HG02798 (cell line): ENCODE data around the gene SARDH.

Experiments
- ATAC-seq: cut with Tn5 transposase; IDR thresholded peaks from one replicate; pipeline ENCODE4 v1.9.1; 2021; ENCODE audit warnings: mild to moderate bottlenecking; ENCODE audit not compliant: unreplicated experiment, poor library complexity

Gene SARDH

DNA sequence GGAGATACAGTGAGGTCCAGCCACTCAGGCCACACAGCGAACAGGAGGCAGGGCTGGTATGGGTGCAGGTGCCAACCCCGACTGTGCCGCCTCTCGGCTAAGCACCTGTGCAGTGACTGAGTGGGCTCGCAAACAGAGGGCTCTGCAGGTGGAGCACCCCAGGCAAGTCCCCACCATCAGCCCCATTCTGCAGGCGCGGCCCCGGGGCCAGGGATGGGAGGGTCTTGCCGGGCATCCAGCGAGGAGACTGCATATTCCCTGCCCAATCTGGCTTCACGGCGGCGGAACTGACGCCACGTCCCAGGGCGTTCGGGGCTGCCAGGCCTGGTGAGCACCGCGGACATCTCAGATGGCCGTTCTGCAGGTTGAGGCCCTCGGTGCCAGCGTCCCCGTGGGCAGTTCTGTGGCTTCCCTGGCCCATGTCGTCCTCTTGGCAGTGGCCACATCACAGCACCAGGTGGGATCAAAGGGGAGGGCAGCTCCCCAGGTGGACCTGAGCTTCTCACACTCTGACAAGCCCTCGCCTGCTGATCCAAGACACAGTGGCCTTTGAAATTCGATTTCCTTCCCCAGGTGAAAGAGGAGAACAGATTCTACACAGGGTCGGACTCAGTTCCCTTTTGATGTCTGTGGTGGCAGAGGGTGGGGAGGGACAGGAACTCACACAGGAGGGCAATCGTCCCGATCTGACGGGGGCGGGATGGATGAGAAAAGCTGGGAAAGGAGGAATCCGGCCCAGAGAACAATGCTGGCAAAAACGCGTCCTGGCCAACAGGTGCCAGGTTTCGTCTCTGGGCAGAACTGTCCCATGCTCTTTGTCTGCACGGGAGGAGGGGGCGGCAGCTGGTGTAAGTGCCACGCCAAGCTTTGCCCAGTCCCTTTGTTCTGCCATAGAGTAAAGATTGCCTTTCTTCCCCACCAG, 83.2 kb downstream of the SARDH start:
- no peak for ATAC-seq

- no peak for ATAC-seq
Observed at GRCh38 chr9:133653638-133654037, 84.5 kb downstream of the SARDH start.

- ATAC-seq = no peak
Observed at GRCh38 chr9:133650026-133650425, 88.1 kb downstream of the SARDH start.

DNA sequence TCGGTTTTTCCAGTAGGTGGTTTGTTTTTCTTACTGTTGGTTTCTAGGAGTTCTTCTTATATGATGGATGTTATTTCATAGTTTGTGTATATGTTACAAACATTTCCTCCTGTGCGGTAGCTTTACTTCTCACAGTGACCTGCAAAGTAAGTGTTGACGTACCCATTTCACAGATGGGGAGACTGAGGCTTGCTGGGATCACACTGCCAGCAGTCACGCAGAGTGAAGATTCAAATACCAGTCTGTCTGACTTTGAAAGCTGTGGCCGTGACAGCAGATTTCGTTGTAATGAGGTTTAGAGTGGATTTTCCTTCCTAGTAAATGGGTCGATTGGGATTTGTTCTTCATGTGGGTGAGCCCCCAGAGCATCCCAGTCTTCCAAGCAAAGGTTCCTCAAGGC, 89.0 kb downstream of the SARDH start:
- ATAC-seq = no peak

- no peak for ATAC-seq
Observed at GRCh38 chr9:133647765-133648469, 90.2 kb downstream of the SARDH start.

DNA sequence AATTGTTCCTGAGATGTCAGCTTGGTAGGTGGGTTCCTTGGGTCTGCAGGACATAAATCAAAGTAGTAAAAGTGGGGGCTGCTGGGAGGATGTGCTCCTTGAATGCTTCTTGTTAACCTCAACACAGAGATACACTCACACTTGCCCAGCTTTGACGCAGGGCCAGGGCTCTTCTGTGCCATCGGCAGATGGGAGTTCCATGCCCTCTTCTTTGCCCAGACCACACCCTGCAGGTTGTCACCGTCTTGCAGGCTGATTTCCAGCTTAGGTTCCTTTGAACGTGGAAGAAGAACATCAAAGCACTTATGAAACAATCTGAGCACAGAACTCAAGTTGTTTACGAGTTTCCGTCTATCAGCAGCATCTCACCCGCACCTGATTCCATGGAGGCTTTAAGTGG, 91.0 kb downstream of the SARDH start:
- no peak for ATAC-seq

DNA sequence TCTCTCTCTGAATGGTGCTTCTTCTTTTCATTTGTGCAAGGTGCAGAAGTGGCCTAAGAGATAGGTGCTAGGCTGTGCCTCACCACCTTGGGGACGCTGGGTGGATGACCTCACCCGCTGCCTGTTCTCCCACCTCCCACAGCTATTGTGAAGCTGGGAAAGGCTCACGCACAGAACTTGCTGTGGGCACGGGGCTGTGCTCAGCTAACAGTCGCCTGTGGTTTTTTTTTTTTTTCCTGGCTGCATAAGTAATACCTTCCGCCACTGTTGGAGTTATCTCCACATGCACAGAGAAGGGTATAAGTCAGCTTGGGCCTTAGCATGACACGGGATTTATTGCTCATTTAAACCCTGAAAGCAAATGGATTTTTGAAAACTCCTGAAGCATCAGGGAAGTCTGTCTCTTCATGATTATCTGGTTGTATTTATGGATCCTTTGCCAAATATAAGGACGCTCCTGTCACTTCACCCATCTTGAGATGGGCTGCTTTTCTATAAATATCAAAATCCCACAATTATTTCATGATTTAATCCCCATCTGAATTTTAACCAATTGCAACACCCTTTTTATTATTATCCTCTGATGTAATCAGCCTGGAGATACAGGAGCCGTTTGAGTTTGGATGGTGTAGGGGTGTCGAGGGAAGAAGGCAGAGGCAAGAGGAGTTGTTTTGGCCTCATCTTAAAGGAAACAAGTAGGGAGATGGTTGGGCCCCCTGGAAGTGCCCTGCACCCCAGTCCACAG, 93.0 kb downstream of the SARDH start:
- no peak for ATAC-seq

- ATAC-seq = no peak
Observed at GRCh38 chr9:133643978-133644760, 94.0 kb downstream of the SARDH start.

DNA sequence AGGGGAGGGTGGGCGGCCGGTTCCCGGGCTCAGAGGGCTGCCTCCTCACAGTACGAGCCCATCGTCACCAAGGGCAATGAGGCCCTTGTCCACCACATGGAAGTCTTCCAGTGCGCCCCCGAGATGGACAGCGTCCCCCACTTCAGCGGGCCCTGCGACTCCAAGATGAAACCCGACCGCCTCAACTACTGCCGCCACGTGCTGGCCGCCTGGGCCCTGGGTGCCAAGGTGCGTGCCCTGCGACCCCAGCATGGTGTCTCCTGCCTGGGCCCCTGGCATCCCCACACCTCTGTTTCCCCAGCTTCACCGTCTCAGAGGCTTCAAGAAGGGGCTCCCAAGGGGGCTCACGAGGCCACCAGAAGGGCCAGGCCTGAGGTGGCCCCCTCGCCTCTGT, 94.8 kb downstream of the SARDH start:
- ATAC-seq = no peak

DNA sequence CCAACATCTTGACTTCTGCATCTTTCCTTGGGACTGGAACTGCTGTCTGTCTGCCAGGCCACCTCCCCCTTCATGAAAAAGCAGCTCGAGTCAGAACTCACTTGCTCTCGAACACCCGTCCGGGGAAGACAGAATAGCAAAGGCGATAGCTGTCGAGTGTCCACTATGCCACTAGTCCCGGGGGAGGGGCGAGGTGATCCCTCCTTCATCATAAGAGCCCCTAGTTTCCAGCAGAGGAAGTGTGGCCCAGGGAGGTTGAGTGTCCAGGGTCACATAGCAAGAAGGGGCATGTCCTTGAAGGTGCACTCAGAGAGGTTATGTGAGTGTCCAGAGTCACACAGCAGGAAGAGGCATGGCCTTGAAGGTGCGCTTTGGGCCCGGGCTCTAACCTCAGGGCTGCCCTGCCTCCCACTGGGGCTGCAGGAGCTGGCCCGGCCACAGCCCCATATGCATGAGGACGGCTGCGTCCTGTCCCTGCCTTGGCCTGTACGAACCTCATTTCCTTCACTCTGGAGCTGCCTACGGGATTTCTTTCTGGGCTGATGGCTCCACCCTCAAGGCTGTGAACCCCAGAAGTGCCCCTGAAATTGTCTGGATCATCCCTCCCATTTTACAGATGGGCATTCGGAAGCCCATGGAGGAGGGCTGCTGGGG, 95.3 kb downstream of the SARDH start:
- ATAC-seq = no peak

DNA sequence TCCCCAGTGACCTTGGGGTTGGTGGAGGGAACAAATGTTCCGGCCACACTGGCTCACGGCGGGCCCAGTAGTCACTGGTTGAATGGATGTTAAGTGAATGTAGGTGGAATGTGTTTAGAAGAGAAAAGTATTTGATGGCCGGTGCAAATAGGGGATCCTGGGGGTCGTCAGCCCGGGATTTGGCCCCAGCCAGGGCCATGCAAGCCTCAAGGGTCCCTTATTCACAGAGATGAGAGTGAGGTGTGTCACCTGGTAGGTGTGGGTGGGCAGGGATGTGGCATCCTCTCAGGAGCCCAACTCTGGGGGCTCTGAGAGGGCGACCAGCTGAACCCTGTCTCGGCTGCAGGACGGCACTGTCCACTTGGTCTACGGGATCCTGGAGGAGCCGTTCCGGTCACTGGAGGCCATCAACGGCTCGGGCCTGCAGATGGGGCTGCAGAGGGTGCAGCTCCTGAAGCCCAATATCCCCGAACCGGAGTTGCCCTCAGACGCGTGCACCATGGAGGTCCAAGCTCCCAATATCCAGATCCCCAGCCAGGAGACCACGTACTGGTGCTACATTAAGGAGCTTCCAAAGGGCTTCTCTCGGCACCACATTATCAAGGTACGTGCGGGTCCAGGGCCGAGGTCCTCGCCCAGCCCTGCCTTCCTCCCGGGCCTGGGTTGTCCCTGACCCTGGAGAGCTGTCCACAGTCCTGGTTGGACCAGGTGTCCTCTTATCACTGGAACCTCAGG, 96.1 kb downstream of the SARDH start:
- no peak for ATAC-seq

DNA sequence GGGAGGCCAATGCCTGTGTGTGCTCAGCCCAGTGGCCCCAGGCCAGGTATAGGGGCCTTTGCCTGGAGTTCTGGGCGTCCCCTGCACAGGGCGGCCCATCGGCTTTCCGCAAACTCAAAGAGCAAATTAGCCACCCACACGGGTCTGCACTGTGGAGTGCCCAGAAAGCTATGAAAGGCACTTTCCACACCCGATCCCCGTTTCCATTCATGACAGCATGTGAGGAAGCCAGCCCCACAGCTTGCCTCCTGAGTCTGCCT, 96.8 kb downstream of the SARDH start:
- no peak for ATAC-seq

GRCh38 chr9:133640580-133641395, 97.4 kb downstream of the SARDH start:
- ATAC-seq = no peak

GRCh38 chr9:133640160-133640559, 98.0 kb downstream of the SARDH start:
- ATAC-seq = no peak

DNA sequence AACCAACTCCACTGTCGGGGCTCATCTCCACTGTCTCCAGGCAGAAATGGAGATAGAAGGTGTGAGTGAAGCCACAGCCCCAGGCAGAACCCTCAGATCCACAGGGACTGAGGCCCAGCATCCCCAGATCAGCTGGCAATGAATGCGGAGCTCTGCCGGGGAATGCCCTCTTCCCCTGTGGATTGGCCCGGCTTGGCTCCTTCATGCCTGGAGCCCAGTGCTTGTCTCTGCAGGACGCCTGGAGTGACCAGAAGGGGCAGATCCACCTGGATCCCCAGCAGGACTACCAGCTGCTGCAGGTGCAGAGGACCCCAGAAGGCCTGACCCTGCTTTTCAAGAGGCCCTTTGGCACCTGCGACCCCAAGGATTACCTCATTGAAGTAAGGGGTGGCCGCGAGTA, 98.5 kb downstream of the SARDH start:
- no peak for ATAC-seq

DNA sequence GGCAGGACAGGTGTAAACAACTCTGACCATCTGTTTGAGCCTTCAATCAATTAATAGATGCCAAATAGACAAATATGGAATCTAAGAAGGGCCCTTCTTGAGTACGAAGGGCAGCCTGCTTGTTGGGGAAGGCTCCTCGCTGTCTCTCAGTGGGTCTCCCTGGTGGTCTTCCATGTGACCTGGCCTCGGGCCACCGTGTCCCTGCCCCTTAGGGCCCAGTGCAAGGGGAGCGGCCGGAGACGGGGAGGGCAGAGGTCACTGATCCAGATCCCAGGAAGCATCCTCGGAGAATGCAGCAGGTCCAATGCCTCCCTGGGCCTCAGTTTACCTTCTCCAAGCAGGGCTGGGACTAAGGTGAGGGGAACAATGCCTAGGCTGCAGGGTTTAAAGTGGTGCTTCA, 99.4 kb downstream of the SARDH start:
- ATAC-seq = no peak

GRCh38 chr9:133638076-133638475, 100.1 kb downstream of the SARDH start:
- no peak for ATAC-seq

- ATAC-seq = no peak
Observed at GRCh38 chr9:133637451-133638055, 100.6 kb downstream of the SARDH start.
